GM19324 (cell line): ENCODE measurements around the gene CCDC40.
"Not testable (repeated sequence)": the region's sequence is repeated elsewhere in the genome, so short reads cannot be mapped to it uniquely, and the experiment has no call there.

Experiments
- ATAC-seq: cut with Tn5 transposase; IDR thresholded peaks from one replicate; pipeline ENCODE4 v1.9.1; 2021; ENCODE audit warnings: mild to moderate bottlenecking, moderate library complexity; ENCODE audit not compliant: unreplicated experiment, low FRiP score

The CCDC40 gene

GRCh38 chr17:80043963-80044362 is 7.5 kb downstream of the CCDC40 start:
- ATAC-seq: no peak

DNA sequence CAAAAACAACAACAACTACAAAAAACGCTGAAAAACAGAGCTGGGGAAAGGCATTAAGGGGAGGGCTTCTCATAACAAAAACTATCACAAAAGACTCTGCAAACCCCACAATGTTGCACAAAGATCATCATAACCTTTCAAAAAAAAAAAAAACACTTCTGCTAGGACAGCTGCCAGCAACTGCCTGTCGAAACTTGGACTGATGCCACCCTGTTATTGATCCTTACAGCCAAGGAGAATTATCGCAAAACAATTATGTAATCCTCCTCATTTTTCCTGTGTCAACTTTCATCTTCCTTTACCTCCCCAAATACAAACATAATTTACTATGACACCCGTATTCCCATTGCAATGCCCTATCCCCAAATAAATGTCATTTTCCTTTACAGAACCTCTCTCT is 9.3 kb downstream of the CCDC40 start:
- no peak for ATAC-seq

DNA sequence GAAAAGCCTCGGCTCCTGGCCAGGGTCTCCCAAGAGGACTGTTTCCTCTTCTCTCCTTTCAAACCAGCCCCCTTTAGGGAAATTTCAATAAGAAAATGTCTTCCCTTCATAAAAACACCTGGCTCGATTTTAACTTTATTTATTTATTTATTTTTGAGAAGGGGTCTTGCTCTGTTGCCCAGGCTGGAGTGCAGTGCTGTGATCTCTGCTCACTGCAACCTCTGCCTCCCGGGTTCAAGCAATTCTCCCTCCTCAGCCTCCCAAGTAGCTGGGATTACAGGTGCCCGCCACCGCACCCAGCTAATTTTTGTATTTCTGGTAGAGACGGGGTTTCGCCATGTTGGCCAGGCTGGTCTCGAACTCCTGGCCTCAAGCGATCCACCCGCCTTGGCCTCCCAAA is 10.3 kb downstream of the CCDC40 start:
- ATAC-seq: not testable (repeated sequence)

GRCh38 chr17:80047176-80047575 is 10.7 kb downstream of the CCDC40 start:
- ATAC-seq: no peak

GRCh38 chr17:80049986-80050385 is 13.5 kb downstream of the CCDC40 start:
- no peak for ATAC-seq

- no peak for ATAC-seq
Observed at GRCh38 chr17:80050706-80051105, 14.3 kb downstream of the CCDC40 start.

DNA sequence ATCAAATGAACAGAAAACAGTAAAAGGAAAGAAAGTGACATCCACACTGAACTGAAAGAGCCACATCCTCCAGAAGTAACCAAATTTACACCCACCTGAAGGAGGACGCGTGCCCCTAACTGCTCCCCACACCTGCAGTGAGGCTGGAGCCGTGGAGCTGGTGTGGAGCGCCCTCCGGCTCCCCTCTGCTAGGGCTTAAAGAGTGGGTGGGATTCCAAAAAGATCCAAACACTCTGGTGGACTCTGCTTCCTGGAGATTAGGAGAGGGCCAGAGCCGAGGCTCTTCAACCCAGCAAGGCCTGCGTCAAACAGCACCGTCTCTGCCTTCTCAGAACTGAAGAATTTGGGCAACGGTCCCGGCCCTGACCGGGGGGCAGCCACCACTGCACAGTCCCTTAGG is 15.2 kb downstream of the CCDC40 start:
- no peak for ATAC-seq

DNA sequence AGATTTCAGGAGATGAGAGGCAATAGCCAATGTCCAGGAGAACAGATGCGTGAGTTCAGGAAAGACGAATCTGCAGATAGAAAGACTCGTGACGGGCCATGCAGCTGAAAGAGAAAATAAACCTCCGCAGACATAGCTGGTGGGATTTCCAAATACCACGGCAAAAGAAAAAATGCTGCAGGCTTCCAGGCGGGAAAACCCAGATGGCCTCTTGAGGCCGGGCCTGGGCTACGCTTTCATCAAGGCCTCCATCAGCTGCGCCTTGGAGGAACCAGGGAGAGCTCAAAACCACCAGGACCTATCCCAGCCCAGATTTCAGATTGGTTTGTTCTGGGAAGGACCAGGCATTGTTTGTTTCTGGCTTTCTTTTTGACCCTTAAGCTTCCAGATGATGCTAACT is 16.7 kb downstream of the CCDC40 start:
- no peak for ATAC-seq

DNA sequence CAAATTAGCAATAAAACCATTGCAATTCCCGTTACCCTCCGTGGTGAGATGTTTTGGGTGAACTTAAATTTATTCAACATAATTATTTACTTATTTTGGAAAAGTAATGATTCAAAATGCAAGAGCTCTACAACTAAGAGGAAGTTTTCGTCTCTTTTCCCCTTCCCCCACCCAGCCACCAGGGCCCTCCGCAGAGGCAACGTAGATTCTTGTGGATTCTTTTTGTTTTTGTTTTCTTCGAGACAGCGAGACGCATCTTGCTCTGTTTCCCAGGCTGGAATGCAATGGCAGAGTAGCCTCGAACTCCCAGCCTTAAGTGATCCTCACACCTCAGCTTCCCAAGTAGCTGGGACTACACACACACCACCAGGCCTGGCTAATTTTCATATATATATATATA is 19.2 kb downstream of the CCDC40 start:
- no peak for ATAC-seq

DNA sequence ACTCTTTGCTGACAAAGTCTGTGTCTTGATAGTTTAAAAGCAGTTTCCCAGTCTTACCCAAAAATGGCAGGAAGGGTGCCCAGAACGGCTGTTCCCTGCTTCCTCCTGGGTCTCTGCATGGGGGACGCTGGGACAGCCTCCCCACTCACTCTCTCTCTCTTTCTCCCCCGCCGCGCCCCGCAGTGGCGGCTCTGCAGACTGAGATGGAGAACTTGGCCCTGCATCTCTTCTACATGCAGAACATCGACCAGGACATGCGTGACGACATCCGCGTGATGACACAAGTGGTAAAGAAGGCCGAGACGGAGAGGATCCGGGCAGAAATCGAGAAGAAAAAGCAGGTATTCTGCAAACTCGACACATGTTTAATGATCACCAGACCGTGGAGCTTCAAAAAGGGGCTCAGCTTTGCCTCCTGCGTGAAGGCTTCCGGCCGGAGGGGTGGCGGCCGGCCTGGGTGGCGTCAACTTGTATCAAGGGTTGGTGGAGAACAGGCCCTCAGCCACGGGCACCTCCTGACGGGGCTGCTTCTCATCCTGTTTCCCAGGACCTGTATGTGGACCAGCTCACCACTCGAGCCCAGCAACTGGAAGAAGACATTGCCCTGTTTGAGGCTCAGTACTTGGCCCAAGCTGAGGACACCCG is 22.0 kb downstream of the CCDC40 start:
- ATAC-seq: no peak

- no peak for ATAC-seq
Observed at GRCh38 chr17:80060644-80061043, 24.2 kb downstream of the CCDC40 start.

DNA sequence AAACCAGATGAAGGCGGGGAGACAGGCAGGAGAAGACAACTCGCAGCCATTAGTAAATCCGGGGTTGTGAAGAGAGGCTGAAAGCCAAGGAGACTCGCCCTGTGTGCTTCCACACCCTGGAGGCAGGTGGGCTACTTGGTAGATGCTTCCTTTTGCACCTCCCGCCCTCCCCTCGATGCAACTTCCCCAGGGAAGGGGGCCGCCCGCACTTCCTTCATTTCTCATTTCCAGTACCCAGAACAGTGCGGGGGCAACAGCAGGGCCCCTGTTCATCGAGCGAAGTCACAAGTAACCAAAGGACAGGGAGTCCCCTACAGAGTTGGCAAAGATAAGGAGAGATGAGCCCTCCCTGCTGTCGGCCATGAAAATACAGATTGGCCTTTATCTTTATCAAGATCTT is 25.0 kb downstream of the CCDC40 start:
- ATAC-seq: no peak

DNA sequence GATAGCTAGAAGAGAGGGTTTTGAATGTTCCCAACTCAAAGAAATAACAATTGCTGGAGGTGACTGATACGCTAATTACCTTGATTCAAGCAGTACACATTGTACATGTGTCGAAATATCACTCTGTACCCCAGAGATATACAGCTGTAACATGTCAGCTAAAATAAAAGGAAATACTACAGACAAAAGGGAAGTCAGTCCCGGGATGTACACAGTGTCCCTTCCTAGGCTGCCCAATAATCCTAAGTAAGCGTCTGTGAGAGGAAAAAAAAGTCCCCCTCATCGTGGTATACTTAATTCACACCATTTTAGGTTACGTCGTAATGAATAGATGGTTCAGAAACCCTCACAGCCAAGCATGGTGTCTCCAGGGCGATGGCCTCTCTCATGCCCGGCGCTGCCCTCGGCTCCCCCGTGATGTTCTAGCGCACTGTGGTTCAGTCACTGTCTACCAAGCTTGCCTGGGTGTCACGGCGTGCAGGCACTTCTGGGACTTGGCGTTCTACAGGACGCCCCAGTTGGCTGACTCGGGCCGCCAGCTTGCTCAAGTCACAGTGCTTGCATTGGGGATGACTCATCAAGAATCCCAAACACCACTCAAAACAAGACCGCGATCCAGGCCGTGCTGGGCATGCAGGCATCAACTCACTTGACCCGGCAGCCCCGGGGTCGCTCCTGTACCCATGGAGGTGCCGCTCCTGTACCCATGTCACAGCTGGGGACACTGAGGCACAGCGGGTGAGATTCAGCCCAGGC is 27.6 kb downstream of the CCDC40 start:
- ATAC-seq: no peak

DNA sequence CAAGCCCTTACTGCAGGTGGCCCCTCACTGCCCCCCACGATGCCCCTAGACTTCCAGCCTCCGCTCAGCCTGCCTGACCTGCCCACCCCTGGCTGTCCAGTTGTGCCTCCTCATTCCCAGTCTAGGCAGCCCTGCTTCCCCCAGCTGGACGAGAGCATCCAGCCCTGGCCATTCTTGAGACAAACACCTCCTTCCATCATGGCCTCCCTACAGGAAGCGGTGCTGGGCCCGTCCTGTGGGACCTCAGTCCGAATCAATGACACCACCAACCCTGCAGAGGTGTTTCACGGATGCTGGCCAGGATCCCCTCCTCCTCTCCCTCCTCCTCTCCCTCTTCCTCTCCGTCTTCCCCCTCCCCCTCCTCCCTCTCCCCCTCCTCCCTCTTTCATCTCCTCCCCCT is 28.3 kb downstream of the CCDC40 start:
- ATAC-seq: no peak

DNA sequence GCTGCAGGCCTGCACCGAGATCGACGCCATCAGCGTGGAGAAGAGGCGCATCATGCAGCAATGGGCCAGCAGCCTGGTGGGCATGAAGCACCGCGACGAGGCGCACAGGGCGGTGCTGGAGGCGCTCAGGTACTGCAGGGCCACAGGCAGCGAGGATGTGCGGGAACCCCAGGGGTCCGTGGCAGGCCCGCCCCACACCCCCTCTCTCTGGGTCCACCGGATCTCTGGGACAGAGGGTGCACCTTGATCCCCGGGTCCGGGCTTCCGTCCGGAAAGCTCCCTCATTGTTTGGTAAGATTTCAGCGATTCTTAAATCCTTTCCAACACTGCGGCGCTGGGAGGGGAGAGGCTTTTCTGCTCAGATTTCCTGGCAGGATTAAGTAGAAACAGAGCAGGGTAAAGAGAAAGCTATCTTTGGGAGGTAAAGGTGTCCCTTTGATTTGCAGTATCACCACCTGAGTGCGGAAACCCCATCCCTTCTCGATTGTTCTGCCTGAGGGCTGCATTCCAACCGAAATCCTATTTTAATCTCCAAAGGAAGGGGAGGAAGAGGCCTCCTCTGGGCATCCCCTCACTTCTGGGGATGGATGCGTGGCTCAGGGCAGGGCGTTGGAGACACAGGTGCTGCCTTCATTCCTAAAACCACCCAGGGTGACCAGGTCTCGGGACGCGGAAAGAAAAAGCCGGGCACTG is 29.2 kb downstream of the CCDC40 start:
- no peak for ATAC-seq

GRCh38 chr17:80067393-80067986 is 31.0 kb downstream of the CCDC40 start:
- ATAC-seq: no peak

GRCh38 chr17:80068301-80069222 is 32.1 kb downstream of the CCDC40 start:
- ATAC-seq: no peak

- no peak for ATAC-seq
Observed at GRCh38 chr17:80070375-80071115, 34.1 kb downstream of the CCDC40 start.

DNA sequence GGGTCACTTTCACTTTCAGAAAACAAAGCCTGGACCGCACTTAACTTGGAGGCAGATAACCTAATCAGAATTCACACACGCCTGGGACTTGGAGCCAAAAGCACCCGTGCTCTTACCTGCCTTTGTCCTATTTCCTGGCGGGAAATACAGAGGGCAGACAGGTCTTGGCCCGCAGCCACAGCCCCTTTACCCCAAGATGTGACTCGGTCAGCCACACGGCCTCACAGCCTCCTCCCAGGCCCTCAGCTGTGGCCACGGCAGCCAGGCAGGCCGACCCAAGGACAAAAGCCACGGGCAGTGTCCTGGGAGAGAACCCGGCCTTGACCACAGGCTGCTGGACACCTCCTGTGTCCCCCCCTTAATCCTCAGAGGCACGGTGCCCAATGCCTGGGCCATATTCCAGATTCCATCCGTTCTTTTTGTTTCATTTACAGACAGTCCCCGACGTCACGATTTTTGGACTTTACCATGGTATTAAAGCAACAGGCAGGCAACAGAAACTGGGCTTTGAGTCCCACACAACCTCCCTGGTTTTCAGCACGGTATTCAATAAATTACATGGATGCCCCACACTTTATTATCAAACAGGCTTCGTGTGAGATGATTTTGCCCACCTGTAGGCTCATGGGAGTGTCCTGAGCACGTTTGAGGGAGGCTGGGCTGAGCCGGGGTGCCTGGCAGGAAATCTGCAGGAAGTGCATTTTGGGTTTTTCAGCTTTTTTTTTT is 34.8 kb downstream of the CCDC40 start:
- no peak for ATAC-seq
